ENCODE results near the gene SF1. TPM values are rescaled to one million over a fixed set of nuclear protein-coding genes. Genes with fewer than 3 reads are reported as not detected.

SF1 gene
- total and polyA plus RNA-seq, 2 of the 4 experiments (the other 2 are of a cell fraction), result 56.8 to 88.0 TPM

DNA sequence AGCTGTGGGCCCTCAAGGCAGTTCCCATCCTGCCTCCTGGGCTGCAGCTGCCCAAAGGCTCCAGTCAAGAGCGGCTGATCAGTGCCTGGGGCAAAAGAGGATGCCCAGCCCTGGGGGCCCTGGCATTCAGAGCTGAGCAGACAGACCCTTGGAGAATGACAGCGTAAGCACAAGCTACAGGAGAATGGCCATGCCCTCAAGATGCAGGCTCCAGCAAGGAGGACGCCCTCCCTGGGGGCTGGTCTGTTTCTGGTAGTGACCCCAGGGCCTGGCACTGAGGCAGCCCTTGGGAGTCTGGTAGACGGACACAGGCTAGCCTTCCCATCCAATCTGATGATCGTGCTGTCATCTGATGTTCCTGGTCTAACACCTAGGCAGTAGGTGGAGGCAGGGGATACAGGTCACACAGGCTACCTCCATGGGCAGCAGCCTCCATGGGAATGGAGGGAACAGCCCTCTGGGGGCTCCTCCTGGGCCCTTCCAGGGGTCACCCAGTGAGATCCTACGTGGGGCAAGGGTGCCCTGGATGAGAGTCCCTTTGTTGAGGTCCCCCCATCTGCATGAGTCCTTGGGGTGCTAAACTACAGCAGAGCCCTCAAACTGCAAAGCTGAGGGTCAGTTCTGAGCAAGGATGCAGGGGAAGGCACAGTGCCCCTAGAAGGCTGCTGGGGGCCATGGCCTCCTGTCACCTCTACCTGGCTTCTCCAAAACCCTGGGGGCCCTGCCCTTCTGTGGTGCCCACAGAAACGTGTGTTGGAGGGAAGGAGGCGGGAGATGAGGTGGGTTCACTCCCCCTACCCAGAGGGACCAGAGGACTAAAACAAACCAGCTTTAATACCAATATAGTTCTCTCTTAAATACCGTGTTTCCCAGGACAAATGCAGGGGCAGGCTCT lies 10.2 kb upstream of the SF1 start (continued):
- TF ChIP-seq NFE2L2 (IDR thresholded peaks at IDR 0.05; ENCODE audit: low read depth, low read length), result no peak

DNA sequence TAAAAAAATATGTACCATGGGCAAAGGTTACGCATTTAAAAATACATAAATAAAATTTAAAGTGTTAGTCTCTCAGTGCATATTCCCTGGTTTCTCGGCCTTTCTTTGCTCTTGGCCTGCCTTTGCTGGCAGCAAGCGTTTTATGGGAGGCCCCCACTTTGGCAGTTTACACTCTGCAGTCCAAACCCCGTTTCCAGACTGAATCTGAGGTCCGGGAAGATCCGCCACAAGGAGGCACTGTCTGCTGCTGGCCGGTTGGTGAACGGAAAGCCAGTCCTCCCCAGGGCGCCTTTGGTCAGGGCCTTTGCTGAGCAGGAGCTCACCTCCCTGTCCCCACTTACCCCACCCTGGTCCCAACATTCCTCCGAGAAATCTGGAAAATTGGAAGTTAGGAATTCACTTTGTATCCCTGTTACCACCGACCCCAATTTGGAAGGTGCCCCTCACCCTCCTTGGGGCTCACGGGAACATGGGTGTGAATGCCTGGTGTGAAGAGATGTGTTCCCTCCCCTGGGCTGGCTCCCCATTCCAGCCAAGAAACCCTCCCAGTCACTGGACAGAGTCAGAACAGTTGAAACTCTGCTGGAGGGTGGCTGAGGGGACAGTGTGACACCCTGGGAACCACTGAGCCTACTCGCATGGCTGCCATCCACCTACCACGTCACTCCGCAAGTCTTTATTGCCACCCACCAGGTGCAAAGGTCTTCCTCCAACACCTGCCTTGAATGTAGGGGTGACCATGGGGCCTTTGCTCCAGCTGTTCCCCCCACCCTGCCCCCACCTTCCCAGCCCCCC lies 9.4 kb upstream of the SF1 start:
- TF ChIP-seq CHD1 (IDR thresholded peaks at IDR 0.05; ENCODE audit: low read depth, low read length) (no peak), MAFK (IDR thresholded peaks at IDR 0.05; ENCODE audit: low read depth, low read length) (no peak), SMC3 (IDR thresholded peaks at IDR 0.05; ENCODE audit: low read depth, low read length) (peak; percentile 62), RAD21 (IDR thresholded peaks at IDR 0.05; ENCODE audit: low read length) (peak; percentile 69)
- TF ChIP-seq, protein P1, sequence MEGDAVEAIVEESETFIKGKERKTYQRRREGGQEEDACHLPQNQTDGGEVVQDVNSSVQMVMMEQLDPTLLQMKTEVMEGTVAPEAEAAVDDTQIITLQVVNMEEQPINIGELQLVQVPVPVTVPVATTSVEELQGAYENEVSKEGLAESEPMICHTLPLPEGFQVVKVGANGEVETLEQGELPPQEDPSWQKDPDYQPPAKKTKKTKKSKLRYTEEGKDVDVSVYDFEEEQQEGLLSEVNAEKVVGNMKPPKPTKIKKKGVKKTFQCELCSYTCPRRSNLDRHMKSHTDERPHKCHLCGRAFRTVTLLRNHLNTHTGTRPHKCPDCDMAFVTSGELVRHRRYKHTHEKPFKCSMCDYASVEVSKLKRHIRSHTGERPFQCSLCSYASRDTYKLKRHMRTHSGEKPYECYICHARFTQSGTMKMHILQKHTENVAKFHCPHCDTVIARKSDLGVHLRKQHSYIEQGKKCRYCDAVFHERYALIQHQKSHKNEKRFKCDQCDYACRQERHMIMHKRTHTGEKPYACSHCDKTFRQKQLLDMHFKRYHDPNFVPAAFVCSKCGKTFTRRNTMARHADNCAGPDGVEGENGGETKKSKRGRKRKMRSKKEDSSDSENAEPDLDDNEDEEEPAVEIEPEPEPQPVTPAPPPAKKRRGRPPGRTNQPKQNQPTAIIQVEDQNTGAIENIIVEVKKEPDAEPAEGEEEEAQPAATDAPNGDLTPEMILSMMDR (conservative IDR thresholded peaks at IDR 0.05; ENCODE audit: low read depth, low read length), result peak; percentile 64
- TF ChIP-seq, protein P2, sequence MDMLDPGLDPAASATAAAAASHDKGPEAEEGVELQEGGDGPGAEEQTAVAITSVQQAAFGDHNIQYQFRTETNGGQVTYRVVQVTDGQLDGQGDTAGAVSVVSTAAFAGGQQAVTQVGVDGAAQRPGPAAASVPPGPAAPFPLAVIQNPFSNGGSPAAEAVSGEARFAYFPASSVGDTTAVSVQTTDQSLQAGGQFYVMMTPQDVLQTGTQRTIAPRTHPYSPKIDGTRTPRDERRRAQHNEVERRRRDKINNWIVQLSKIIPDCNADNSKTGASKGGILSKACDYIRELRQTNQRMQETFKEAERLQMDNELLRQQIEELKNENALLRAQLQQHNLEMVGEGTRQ (IDR thresholded peaks at IDR 0.05; ENCODE audit: low read depth, low read length), result no peak
- POLR2A ChIA-PET (ENCODE audit: unreplicated experiment), result no interaction called here

More for the DNA sequence above, 9.4 kb upstream of the SF1 start:
- in situ Hi-C loops (cut with MboI; ENCODE audit: low sequenced_read_pairs) (no loop called here), dilution Hi-C loops (cut with HindIII; ENCODE audit: low sequenced_read_pairs, unreplicated experiment) (no loop called here), intact Hi-C loops (cut with micrococcal nuclease) (loop anchor here (2.0 kb wide), 1 partner anchor 227 kb away; the partner anchor contains the start of gene ARL2)
- no peak overlapping the region for H3K4me2 ChIP-seq (ENCODE audit: low read depth, low read length)
- H3K56ac ChIP-seq (ENCODE audit: extremely low read depth, insufficient read depth, low read length), result no peak overlapping the region
- H3K79me1 ChIP-seq (ENCODE audit: low read depth in 1 of 2, low read length in 2 of 2), result no peaks in the 10 kb centered on the region
- H2BK120ac ChIP-seq (ENCODE audit: low read depth, low read length), result no peak overlapping the region
- no peak overlapping the region for H3K9ac ChIP-seq (ENCODE audit: low read depth, low read length)
- BruUV-seq (replicated peaks), result no TSS peak
- no peak overlapping the region for H3K4me3 ChIP-seq (ENCODE audit: insufficient read depth, low read depth, low read length)
- peak; percentile 33 for DNase-seq
- H3K23ac ChIP-seq (ENCODE audit: low read depth, low read length), result no peak overlapping the region
- H3K27ac ChIP-seq (ENCODE audit: insufficient read depth, low read length), result no peak overlapping the region
- no peaks in the 10 kb centered on the region for H3K4me1 ChIP-seq (ENCODE audit: control insufficient read depth, insufficient read depth, low read length)
- H4K20me1 ChIP-seq (ENCODE audit: insufficient read depth, low read length), result no peaks in the 10 kb centered on the region
- H2BK5ac ChIP-seq (ENCODE audit: low read depth, low read length, poor library complexity, severe bottlenecking), result no peak overlapping the region
- no peaks in the 10 kb centered on the region for H3K27me3 ChIP-seq (ENCODE audit: control insufficient read depth, insufficient read depth, low read length)
- no peaks in the 10 kb centered on the region for H3K9me3 ChIP-seq (ENCODE audit: control insufficient read depth, insufficient read depth, low read length)
- H3K36me3 ChIP-seq (ENCODE audit: control insufficient read depth, insufficient read depth, low read length), result peaks cover 17% of the 10 kb centered on the region
- H3K9me1 ChIP-seq (ENCODE audit: insufficient read depth, low read length), result no peaks in the 10 kb centered on the region
- H3K18ac ChIP-seq (ENCODE audit: low read depth, low read length), result no peak overlapping the region
- no peak overlapping the region for H4K5ac ChIP-seq (ENCODE audit: low read depth, low read length)
- peak; percentile 89 for ATAC-seq (ENCODE audit: low read depth)
- H2BK15ac ChIP-seq (ENCODE audit: low read depth, low read length), result no peak overlapping the region
- H2AFZ ChIP-seq (replicated peaks; ENCODE audit: low read length, poor library complexity), result peak overlapping the region; percentile 12
- no peak overlapping the region; the same call in 1 of the 2 replicates for H3K4ac ChIP-seq (ENCODE audit: low read depth, low read length)
- H2AK5ac ChIP-seq (ENCODE audit: low read depth, low read length), result no peak overlapping the region
- peak overlapping the region; percentile 38 for H2AK9ac ChIP-seq (replicated peaks; ENCODE audit: low read depth, low read length, poor library complexity)
- CTCF ChIA-PET, result interaction anchor here (0.6 to 1.0 kb wide), 3 partner anchors 9 to 603 kb away, joined by 3 to 4 read pairs (median 3); partner anchors contain the start of gene SF1
- no peak overlapping the region for H4K8ac ChIP-seq (ENCODE audit: low read depth in 2 of 2, low read length in 2 of 2)
- no peak overlapping the region for H3K14ac ChIP-seq (replicated peaks; ENCODE audit: low read depth, low read length)
- WGBS, 2 experiments (ENCODE audit: extremely low coverage in 2 of 2, insufficient read length in 1 of 2), result 8% methylated on average over 2 of the region's 15 CpGs; no CpG with 5 or more reads in 1 of the 2 experiments
- H4K91ac ChIP-seq (ENCODE audit: insufficient read depth, low read depth, low read length), result no peak overlapping the region
- H2BK20ac ChIP-seq (ENCODE audit: low read depth, low read length), result no peak overlapping the region
